AML-193 (cell line): ENCODE data around the gene EVL.

Experiments
- DNase-seq, 2 experiments: peaks; one replicate each; lab custom pipeline; 2025; lab: John Stamatoyannopoulos, UW

Gene EVL

DNA sequence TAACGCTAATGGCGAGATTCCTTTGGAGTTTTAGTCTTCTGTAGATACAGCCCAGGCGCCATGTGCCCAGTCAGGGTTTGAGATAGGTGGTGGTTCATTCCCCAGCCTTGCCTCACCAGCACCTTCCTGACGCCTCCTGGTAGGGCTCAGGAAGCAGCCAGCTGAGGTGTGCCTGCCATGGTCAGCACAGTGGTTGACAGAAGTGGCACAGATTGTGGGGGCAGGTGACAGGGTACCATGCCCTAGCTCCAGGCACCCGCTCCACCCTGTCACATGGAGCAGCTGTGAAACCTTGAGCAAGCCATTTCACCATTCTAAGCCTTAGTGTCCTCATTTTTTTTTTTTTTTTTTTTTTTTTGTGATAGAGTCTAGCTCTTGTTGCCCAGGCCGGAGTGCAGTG, 45.6 kb downstream of the EVL start:
- no peak for DNase-seq

DNA sequence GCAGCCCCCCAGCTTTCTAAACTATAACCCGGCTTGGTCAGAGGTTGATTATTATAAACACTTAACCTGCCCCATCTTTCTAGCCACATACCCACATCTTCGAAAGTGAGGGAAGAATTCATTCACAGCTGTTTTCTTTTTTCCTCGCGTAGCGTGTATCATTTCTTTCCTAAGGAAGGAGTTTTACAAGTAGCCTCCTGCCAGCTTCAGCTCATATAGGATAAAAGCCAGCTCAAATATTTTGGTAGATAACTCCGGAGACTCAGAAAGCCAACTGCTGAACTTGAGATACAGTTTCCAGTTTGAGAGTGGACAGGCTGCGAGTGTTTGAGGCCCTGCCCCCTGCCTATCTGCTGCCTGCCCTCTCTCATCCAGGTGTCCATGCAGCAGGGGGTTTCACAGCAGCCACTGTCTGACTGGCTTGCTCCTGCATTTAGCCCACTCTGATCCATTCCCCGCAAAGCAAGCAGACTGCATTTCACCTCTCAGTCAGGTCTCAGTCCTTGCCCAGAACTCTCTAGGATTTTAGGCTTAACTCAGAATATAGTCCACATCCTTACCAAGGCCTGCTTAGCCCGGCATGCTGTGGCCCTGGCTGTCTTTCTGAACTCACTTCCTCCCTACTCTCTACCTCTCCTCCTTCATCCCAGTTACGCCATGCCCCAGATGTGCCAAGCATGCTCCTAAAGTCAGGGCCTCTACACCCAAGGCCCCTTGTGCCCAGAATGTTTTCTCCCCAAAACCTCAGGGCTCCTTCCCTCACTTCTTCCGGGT, 46.9 kb downstream of the EVL start:
- DNase-seq: no peak

DNA sequence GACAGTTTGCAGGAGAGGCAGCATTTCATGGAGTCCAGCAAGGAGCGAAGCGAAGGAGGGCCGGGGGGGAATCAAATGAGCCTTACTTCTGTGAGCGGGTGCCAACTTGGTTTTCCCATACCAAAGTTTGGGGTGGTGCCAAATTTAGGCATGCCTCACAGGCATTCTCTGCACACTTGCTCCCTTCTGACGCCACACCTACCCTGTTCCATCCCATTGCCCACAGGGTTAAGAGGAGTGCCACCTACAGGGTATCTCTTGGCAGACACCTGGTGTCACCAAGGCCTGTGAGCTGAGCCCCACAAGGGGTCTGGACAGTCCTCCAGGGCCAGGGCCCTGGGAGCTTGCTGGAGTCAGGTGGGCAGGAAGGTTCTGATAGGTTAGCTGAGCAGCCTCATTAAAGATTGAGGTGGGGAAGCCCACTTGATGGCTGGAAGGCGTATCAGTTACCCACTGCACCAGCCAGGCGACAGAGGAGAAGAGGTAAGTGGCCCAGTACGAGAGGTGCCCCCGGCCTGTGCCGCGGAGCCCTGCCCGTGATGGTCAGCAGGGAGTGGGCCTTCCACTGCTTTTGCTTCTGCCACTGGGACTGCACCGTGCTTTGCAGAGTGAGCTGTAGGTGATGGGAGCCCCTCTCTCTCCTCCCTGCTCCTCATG, 49.0 kb downstream of the EVL start:
- DNase-seq: no peak

DNA sequence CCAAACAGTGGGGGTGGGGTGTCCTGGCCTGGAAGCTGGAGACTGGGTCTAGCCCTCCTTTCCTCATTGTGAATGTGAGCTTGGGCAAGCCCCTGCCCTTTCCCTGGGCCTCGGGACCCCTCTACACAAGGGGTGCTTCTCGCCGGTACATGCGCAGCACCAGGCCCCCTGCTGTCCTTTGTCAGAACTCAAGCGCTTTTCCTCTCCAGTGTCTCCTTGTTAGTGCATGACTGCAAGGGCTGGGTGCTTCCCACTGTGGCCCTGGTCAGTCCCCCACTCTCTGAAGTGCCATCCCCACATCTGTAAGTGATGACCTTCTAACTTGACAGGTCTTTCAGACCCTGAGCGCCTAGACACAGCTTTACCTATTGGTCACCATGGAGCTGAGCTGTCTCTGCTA, 50.0 kb downstream of the EVL start:
- DNase-seq: no peak

DNA sequence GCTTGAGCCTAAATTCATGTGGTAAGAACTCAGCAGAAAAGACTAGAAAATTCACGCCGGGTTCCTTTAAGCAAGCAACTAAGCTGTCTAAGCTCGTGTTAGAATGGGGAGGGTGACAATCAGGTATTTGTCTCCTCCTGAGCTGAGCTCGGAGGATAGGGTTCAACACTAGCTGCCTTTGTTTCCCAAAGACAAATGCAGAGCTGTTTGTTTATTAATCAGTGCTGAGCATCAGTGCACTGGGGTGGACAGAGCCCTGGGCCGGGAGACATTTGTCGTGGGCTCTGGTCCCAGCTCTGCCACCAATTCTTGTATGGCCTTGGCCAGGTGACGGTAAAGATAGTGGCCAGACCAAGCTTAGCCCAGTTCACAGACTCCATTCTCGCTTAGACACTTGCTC, 50.5 kb downstream of the EVL start:
- DNase-seq: no peak

DNA sequence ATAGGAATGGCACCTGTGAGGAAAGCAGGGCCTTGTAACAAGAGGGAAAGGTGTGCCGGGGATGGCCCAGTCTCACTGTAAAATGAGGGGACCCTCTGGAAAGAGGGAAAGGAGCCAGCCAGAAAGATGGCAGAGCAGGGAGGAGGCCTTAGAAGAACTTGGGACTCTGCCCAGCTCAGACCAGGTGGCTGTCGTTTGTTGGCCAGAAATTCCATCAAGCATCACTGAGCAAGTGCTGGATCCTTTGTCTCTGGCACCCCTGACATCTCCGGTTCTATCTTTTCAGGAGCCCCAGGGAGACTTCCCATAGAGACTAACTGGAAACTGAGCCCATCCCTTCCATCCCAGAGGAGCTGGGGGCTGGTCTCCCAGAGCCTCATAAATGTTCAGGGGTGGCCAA, 50.9 kb downstream of the EVL start:
- no peak for DNase-seq

DNA sequence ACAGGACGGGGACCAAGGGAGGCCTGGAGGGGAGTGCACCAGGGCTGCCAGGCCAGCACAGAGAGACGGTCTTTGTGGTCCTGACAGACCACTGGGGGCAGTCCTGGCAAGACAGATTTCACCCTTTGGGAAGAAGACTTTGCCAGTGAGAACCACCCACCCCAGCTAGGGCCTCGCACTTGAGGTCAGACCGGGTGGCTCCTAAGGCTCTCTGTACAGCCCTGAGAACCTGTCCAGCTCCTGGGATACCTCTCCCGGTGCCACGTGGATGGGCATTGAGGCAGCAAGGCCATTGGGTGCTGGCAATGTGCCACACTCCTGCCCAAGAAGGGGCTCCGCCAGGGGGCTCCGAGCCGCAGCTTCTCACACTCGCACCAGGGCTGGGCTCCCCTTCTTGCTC, 51.8 kb downstream of the EVL start:
- DNase-seq: no peak

DNA sequence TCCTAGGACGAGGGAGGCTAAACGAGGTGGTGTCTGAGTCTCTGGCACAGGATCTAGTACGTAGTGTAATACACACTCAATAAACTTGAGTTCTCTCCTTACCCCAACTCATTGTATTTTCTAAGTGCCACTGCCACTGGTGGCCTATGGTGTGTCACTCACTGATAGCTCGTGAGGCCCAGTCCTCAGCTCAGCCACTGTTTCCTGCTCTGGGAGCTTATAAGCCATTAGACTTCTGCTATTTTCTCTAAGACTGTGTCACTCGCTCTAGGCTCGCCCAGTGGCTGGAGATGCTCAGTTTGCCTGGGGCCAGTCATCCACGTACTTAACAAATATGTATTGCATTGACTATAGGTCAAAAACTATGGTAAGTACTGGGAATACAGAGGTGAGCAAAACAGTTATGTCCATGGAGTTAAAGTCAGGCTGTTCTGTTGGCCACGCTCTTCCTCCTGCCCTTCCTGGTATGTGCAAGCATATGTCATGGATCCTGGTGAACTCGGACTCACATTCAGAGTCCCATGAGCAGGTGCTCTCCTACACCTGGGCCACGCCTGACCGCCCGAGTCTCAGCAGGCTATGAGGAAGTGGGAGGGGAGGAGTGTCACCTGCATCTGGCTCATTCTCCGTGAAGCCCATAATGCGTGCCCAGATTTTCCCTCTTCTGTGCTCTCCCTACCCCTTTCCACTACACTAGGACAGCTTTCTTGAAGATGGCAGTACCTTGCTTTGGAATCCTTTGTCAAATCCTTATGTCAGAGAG, 52.6 kb downstream of the EVL start:
- DNase-seq: no peak

DNA sequence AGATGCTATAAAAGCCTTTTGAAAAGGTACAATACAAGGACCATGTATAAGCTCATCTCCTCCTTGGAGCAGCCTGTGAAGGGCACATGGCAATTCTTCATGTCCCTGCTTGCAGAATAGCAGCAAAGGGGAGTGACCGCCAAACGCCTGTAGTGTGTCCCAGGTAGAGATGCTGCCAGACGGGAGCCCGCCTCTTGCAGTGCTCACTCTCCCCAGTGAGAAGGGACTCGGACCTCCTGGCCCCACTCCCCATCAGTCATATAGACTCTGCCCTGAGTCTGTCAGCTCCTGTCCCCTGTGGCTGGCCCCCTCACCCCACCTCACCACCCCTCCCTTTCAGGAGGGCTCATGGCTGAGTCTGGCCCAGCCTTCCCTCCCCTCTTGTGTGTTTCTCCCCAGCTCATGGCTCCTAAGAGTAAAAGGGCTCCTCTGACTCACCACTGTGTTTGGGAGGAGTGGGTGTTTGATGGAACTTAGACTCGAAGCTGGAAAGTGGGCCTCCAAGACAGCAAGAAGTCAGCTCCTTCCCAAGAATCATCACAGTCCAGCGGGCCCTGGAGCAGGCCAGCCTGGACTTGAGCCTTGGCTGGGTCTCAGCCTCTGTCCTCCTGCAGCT, 53.3 kb downstream of the EVL start:
- no peak for DNase-seq

DNA sequence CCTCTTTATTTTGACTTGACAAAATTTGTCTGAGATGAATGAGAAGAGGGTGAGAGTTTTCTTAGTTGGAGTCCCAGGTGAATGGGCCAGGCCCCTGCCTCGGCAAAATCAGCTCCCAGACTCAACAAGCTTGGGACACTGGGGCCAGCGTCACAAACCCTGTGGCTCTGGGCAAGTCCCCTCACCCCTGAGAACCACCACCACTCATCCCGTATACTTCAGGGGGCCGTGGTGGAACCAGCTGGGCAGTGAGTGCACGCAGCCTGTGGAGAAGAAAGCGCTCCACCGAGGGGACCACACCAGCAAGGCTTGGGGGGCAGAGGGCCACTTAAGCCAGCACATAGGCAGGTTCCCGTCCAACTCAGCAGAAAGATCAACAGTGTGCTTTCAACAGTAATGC, 54.0 kb downstream of the EVL start:
- no peak for DNase-seq

DNA sequence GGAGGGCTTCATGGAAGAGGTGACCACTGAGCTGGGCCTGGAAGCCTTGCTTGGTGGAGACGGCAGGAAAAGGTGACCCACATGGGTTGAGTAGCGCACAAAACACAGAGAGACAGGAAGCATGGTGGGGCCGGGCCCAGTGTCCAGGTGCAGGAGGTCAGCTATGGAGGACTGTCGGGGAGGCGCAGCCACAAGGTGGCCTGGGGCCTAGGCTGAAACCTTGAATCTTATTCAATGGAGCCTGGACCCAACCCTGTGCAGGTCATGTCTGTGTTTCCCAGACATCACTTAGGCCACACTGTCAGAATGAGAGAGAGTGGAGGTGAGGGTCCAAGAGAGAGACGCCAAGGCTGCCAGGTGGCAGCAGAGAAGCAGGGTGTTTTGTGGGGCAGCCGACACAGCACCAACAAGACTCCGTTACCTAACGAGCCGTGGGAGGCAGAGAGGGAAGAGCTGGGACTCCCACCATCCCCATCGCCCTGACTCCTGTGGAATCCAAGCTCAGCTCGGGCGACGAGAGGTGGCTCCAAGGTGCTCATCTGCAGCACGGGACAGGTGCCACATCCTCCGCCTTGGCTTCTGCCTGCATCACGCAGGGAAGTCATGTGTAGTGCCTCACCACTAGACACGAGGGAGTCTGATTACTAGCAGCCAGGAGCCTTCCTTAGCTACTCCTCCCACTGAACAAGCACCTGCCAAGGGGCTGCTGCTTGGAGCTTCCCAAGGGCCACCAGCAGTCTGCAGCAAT, 55.5 kb downstream of the EVL start:
- DNase-seq: no peak

DNA sequence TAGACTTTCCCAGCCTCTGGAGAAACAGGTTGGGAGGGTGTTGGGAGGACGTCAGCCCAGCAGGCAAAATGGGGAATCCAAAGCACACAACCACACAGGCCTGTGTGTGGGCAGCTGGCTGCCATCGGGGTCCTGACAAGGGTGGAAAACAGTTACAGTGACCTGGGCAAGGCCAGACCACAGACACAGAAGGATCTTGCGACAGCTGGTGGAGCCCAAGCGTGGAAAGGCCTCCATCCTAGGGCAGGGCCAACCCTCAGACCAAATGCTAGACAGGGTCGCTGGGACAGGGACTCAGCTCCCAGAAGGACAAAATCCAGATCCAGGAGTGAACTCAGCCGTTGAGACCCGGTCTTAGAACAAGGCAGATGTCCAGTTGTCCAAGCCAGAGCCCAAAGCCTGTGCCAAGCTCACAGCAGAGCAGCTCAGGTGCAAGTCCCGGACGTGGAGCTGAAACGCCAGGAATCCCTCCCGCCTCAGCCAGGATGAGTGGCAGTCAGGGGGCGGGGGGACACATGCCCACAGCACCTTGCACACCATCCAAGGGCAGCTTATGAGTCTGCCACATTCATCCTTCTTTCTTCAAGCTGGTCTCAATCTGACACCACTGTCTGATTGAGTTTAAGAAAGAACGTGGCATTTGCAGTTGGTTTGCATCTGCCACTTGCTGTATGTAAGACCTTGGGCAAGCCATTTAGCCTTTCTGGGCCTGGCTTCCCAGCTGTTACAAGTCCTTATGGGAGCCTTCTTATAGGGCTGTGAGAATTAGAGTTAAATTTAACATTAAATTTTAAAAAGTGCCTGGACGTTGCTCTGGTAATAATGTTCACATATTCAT, 56.6 kb downstream of the EVL start:
- no peak for DNase-seq

DNA sequence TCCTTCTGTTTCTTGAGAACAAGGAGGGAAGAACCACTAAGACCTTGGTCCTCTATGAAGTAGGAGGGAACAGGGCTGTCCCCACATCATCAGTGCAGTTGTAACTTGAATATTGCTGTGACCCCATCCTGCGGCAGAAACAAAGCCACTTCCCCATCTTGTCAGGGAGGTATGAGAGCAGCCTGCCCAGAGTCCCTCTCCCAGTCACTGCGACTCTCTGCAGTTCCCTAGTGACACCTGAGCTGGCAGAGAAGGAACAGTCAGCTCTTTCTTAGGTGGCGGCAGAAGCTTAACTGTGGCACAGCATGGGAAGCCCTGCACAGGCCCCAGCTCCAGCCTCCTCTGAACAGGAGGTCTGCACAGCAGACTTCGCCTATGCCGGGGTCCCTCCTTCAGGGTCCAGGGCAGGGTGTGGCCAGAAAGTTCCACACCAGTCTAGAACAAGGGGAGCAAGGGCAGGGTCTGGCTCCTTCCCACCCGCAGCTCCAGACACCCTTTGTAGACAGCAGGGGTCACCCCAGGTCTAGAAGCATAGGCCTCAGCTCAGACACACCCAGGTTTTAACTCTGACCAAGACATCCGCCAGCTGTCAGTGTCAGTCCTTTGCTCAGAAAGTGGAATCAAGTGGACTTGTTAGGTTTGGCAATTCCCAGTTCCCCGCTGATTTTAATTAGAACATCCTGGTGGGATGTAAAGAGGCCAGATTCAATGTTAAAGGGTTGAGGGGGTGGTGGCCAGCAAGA, 57.4 kb downstream of the EVL start:
- DNase-seq: no peak

DNA sequence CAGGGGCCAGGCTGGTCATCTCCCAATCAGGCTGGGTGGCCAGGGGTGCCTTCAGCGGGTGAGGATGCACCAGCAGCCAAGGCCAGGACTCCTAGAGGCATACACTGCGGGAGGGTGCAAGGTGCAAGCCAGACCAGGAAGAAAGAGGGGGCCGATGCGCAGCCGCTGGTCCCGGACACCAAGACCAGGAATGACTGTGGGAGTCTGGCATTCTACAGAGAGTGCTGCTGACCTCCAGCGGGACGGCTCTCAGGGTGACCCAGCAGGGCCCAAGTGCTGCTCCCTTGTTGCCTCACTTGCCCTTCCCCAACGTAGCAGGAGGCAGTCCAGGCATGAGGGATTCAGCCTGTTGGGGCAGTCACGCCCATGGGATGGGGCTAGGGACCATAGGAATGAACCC, 58.4 kb downstream of the EVL start:
- no peak for DNase-seq

DNA sequence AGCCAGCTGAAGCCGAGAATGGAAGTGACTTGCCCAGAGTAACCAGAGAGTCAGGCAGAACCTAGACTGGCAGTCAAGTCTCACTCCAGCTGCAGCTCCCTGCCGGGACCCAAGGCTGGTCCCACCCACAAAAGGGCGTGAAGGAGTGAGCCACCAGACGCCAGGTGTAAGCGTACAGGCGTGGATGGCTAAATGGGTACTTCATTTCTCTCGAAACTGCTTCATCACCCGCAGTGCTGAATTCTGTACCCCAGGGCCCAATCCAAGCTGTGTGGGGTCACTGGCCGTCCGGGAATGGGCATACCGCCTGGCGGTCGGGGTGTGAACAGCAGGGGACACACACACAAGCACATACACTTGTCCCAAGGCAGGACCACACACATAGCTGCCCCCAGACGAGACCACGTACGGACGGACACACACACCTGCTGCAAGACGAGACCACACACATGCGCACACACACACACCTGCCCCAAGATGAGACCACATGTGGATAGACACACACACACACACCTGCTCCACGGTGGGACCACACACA, 59.4 kb downstream of the EVL start:
- no peak for DNase-seq

DNA sequence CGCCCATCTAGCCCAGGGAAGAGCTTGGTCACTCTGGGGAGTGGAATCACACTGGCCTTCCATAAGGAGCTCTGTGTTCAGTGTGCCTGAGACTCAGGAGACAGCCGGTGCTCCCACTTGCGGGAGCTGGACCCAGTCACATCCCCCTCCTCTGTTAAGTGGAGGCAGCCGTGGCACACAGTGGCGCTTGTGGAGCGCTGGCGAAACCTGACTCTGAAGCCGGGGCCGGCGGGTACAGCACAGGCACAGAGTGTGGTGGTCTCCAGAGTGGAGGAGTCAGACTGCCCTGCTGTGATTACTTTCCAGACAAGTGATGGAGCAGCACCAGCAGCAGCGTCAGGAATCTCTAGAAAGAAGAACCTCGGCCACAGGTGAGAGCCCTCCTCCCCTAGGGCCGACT, 61.2 kb downstream of the EVL start:
- no peak for DNase-seq

DNA sequence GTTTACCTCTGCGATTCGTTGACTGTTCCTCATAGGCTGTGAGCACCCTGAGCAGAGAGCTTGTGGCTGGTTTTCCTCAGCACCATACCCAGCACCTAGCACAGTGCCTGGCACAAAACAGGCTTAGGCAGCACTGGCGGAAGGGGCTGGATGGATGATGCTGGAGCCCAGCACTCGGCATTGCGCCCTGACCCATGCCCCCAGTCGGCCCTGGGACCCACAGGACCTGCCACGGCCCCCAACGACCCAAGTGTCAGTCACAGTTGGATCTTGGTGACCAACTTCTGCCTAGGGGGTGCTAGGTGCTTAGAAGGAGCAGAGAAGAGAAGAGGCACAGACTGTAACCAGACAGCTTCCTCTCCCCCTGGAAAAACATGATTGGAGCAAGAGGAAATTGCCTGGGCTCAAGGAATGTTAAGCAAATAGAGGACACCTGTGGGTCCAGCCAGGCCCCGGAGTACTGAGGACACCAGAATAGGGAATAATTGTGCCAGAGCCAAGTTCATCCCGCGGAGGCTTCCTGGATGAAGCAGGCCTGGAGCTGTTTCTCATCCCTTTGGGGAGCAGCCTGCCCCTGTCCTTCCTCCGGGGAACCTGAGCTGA, 62.7 kb downstream of the EVL start:
- no peak for DNase-seq

DNA sequence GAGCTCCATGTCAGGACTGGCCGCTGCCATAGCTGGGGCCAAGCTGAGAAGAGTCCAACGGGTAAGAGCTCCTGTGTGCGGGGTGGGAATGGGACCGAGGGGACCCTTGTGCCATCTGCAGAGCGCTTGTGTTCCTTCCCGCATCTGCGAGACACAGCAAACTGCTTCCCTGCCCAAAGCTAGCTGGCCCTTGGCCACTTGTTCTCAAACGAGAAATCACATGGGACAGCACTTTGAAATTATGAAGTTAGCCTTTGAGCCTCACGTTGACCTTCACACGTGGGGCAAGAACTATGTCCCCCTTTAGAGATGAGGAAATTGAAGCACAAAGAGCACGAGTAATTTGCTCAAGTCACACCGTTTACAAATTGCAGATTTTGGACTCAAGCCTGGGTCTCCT, 63.5 kb downstream of the EVL start:
- no peak for DNase-seq

DNA sequence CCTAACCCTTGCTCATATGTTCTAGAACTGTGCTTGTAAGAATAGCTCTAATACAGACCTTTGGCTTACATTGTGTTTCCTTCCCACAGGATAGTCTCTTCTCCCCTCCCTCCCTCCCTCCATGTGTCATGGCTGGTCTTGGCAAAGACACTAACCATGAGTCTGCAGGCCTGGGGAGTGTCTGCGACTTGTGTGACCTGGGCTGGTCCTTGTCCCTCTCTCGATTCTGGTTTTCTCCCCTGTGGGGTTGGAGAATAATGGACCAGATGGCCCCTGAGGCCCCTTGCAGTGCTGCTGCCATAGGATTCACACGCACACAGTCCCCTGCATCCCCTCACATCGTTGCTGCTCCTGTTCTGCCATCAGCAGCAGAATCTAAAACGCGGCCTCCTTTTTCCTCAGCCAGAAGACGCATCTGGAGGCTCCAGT, 64.0 kb downstream of the EVL start:
- no peak for DNase-seq

DNA sequence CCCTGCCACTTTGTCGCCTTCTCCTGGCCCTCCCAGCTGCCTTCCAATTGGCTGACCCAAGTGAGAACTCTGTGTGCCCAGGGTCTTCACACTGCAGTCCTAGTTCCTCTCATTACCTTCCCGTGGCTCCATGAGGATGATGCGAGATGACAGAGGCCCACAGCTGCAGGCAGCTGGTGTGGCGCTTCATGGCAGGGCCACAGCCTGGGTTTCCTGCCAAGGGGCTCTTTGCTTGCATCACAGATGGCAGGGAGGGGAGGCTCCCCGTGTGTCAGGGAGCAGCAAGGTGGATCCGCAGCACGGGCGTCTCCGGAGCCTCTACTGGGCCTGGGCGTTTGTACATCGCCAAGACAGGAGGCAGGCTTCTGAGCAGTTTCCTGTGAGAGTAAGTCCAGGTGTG, 65.3 kb downstream of the EVL start:
- DNase-seq: no peak
